GM21360 (cell line): ENCODE results near the gene MAPKBP1.
"Not testable (repeated sequence)": the region's sequence is repeated elsewhere in the genome, so short reads cannot be mapped to it uniquely, and the experiment has no call there.

ENCODE experiments used
- ATAC-seq: cut with Tn5 transposase; IDR thresholded peaks from one replicate; pipeline ENCODE4 v1.9.1; 2021; ENCODE audit warnings: mild to moderate bottlenecking, moderate library complexity; ENCODE audit not compliant: unreplicated experiment

Gene MAPKBP1, protein sequence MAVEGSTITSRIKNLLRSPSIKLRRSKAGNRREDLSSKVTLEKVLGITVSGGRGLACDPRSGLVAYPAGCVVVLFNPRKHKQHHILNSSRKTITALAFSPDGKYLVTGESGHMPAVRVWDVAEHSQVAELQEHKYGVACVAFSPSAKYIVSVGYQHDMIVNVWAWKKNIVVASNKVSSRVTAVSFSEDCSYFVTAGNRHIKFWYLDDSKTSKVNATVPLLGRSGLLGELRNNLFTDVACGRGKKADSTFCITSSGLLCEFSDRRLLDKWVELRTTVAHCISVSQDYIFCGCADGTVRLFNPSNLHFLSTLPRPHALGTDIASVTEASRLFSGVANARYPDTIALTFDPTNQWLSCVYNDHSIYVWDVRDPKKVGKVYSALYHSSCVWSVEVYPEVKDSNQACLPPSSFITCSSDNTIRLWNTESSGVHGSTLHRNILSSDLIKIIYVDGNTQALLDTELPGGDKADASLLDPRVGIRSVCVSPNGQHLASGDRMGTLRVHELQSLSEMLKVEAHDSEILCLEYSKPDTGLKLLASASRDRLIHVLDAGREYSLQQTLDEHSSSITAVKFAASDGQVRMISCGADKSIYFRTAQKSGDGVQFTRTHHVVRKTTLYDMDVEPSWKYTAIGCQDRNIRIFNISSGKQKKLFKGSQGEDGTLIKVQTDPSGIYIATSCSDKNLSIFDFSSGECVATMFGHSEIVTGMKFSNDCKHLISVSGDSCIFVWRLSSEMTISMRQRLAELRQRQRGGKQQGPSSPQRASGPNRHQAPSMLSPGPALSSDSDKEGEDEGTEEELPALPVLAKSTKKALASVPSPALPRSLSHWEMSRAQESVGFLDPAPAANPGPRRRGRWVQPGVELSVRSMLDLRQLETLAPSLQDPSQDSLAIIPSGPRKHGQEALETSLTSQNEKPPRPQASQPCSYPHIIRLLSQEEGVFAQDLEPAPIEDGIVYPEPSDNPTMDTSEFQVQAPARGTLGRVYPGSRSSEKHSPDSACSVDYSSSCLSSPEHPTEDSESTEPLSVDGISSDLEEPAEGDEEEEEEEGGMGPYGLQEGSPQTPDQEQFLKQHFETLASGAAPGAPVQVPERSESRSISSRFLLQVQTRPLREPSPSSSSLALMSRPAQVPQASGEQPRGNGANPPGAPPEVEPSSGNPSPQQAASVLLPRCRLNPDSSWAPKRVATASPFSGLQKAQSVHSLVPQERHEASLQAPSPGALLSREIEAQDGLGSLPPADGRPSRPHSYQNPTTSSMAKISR (N-terminal part only)

GRCh38 chr15:41774062-41774881, at the start of gene MAPKBP1:
Gene MAPKBP1 (plus strand): TSS chr15:41774484. CDS start chr15:41775276, 792 bp downstream.
- peak; percentile 83 for ATAC-seq

- ATAC-seq = no peak
Measured at GRCh38 chr15:41727143-41727542, 47.1 kb upstream of the MAPKBP1 start.

DNA sequence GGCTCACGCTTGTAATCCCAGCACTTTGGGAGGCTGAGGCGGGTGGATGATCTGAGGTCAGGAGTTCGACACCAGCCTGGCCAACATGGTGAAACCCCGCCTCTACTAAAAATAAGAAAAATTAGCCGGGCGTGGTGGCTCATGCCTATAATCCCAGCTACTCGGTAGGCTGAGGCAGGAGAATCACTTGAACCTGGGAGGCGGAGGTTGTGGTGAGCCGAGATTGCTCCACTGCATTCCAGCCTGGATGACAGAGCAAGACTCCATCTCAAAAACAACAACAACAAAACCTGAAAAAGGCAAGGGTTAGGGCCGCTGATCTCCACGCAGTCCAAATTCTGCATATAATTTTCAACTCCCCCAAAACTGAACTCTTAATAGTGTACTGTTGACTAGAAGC, 46.2 kb upstream of the MAPKBP1 start:
- ATAC-seq = not testable (repeated sequence)

- no peak for ATAC-seq
Measured at GRCh38 chr15:41730543-41730942, 43.7 kb upstream of the MAPKBP1 start.

- ATAC-seq = no peak
Measured at GRCh38 chr15:41732483-41732882, 41.8 kb upstream of the MAPKBP1 start.

DNA sequence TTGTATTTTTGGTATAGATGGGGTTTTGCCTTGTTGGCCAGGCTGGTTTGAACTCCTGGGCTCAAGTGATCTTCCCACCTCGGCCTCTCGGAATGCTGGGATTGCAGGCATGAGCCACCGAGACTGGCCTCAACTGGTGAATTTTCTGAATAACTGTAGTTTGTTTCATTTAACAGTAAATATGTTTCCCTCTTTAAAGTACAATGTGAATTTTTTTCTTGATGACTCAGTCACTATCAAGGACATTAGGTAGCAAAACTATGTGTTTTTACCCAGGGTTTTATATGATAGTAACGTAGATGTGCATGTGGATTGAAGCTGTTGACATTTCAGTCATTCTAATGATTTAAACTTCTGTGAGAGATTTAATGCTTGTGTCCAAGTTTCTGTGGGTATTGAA, 40.2 kb upstream of the MAPKBP1 start:
- ATAC-seq = no peak

- no peak for ATAC-seq
Measured at GRCh38 chr15:41735046-41735445, 39.2 kb upstream of the MAPKBP1 start.

GRCh38 chr15:41735492-41735891, 38.8 kb upstream of the MAPKBP1 start:
- ATAC-seq = not testable (repeated sequence)

- no peak for ATAC-seq
Measured at GRCh38 chr15:41746802-41747201, 27.5 kb upstream of the MAPKBP1 start.

DNA sequence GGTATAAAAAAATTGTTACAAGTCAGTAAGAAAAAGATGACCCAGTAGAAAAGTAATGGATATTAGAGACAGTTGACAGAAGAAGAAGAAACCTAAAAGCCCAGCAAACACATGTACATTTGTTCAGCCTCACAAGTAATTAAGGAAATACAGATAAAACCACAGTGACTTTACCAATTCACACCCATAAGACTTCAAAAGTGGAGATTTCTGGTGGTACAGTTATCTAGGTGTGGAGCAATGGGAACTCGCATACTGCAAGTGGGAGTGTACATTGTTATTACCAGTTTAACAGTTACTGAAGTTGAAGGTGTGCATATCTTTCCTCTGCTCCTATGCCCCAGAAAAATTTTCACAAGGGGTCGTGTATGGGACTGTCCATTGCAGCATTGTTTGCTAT, 18.1 kb upstream of the MAPKBP1 start:
- no peak for ATAC-seq

- ATAC-seq = no peak
Measured at GRCh38 chr15:41772720-41773331, 1.5 kb upstream of the MAPKBP1 start.

DNA sequence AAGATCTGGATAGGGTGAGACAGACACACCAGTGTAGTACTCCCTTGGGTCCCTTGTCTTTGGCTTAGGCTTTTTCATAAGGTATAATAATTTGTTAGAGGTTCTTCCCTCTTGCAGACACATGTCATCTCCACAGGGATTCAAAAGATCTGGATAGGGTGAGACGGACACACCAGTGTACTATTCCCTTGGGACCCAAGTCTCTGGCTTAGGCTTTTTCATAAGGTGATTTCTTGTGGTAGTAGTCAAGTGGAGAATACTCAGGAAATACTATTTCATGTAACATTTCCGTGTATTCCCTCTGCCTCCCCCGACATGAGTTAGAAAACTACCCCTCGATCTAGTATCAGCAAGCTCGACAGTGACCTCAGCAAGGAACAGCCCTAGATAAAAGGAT, 954 bp upstream of the MAPKBP1 start:
- no peak for ATAC-seq

GRCh38 chr15:41773729-41774061, 589 bp upstream of the MAPKBP1 start:
- no peak for ATAC-seq

GRCh38 chr15:41774882-41775417, 666 bp downstream of the MAPKBP1 start:
- ATAC-seq = peak; percentile 1

DNA sequence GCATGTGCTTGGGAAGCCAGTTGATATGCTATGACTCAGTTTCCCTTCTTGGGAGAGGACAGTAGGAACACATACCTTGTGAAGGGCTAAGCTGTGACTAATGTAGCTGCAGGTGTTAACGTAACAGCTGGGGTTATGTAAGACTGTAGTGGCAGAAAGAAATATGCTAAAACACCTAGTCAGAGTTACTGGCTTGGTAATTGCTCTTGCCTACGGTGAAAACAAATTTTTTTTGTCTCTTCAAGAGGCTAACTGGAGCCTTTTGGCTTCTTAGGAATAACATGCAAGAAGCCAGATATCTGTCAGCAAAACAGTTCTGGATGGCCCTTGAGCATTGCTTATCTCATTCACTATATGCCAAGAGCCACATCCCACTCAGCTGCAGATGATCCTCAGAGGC, 1.4 kb downstream of the MAPKBP1 start:
- no peak for ATAC-seq

DNA sequence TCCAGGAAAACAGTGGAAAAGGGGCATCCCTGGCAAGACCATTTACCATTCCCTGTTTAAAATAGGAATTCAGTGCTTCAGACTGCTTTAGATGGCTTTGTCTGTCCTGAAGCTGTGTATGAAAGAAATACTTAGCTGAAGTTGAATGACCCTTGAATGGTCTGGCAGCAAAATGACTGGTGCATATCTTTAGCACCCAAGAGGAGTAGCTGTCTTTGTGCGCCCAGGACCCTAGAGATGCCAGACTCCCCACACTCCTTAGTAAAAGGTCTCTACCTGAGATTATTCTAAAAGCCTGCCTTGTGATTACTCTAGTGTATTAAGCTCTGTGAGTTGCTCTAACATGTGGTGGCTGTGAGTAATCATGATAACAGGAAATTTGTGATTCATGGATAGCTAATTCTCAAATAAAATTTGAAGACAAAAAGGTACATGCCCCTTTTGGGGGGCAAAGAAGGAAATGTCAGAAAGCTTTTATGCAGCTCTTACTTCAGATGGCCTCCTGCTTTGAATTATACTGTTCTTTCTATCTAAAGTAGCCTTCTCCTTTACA, 3.2 kb downstream of the MAPKBP1 start:
- ATAC-seq = no peak

- ATAC-seq = no peak
Measured at GRCh38 chr15:41778521-41778920, 4.2 kb downstream of the MAPKBP1 start.

GRCh38 chr15:41779662-41780157, 5.4 kb downstream of the MAPKBP1 start:
- no peak for ATAC-seq

GRCh38 chr15:41780266-41780665, 6.0 kb downstream of the MAPKBP1 start:
- ATAC-seq = no peak
